ENCODE data around the gene TMEM171. TPM values are rescaled to one million over a fixed set of nuclear protein-coding genes. Genes with fewer than 3 reads are reported as not detected.

The TMEM171 gene
- total RNA-seq, 1 experiment from 2014 or later: 2.1 TPM

- no peaks in the 10 kb centered on the region for H3K27me3 ChIP-seq (ENCODE audit: control insufficient read depth, insufficient read depth, low read length)
- intact Hi-C loops (cut with micrococcal nuclease; ENCODE audit: unreplicated experiment): no loop called here
Measured at GRCh38 chr5:73172951-73173350, 52.6 kb downstream of the TMEM171 start, which contains the start of gene TMEM174. TSS of gene TMEM174 (plus strand) at chr5:73173193. CDS start at chr5:73173244, 51 bp downstream.

GRCh38 chr5:73174100-73174815, 53.9 kb downstream of the TMEM171 start:
- intact Hi-C loops (cut with micrococcal nuclease; ENCODE audit: unreplicated experiment): no loop called here

More at GRCh38 chr5:73172951-73173350, 52.6 kb downstream of the TMEM171 start, which contains the start of gene TMEM174:
- no peak for ATAC-seq
- in situ Hi-C loops (cut with HindIII; ENCODE audit: low pct_unique_long_range_greater_than_20kb, low sequenced_read_pairs): no loop called here
- H3K36me3 ChIP-seq (ENCODE audit: control insufficient read depth, insufficient read depth, low read length): no peaks in the 10 kb centered on the region
- POLR2A ChIA-PET: no interaction called here
- H3K4me3 ChIP-seq (ENCODE audit: low read depth in 2 of 2, low read length in 2 of 2): no peak within 1 kb of the TSS
- BruUV-seq (replicated peaks): no TSS peak
- CTCF ChIA-PET: no interaction called here
- H3K4me1 ChIP-seq (ENCODE audit: control insufficient read depth, insufficient read depth, low read length): no peaks in the 10 kb centered on the region
- DNase-seq (ENCODE audit: low read depth, low spot score): no peak
- no peaks in the 10 kb centered on the region for H3K9me3 ChIP-seq (ENCODE audit: control insufficient read depth, insufficient read depth, low read depth, low read length)
- TF ChIP-seq POLR2AphosphoS5 (IDR thresholded peaks at IDR 0.05; ENCODE audit: low read depth, low read length) (no peak), TCF7L2 (IDR thresholded peaks at IDR 0.05; ENCODE audit: low read depth, low read length) (no peak), SIN3A (IDR thresholded peaks at IDR 0.05; ENCODE audit: borderline replicate concordance, insufficient read depth, low read depth, low read length) (no peak), CTCF (IDR thresholded peaks at IDR 0.05) (no peak)
- TF ChIP-seq, protein P1, sequence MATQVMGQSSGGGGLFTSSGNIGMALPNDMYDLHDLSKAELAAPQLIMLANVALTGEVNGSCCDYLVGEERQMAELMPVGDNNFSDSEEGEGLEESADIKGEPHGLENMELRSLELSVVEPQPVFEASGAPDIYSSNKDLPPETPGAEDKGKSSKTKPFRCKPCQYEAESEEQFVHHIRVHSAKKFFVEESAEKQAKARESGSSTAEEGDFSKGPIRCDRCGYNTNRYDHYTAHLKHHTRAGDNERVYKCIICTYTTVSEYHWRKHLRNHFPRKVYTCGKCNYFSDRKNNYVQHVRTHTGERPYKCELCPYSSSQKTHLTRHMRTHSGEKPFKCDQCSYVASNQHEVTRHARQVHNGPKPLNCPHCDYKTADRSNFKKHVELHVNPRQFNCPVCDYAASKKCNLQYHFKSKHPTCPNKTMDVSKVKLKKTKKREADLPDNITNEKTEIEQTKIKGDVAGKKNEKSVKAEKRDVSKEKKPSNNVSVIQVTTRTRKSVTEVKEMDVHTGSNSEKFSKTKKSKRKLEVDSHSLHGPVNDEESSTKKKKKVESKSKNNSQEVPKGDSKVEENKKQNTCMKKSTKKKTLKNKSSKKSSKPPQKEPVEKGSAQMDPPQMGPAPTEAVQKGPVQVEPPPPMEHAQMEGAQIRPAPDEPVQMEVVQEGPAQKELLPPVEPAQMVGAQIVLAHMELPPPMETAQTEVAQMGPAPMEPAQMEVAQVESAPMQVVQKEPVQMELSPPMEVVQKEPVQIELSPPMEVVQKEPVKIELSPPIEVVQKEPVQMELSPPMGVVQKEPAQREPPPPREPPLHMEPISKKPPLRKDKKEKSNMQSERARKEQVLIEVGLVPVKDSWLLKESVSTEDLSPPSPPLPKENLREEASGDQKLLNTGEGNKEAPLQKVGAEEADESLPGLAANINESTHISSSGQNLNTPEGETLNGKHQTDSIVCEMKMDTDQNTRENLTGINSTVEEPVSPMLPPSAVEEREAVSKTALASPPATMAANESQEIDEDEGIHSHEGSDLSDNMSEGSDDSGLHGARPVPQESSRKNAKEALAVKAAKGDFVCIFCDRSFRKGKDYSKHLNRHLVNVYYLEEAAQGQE (IDR thresholded peaks at IDR 0.05; ENCODE audit: insufficient read depth in 1 of 2, low read depth in 2 of 2, low read length in 1 of 2): no peak
- H3K27ac ChIP-seq (ENCODE audit: low read length): no peak within 1 kb of the TSS

More at GRCh38 chr5:73174100-73174815, 53.9 kb downstream of the TMEM171 start:
- Histone ChIP-seq H3K9me3 (ENCODE audit: control insufficient read depth, insufficient read depth, low read depth, low read length) (no peaks in the 10 kb centered on the region), H3K36me3 (ENCODE audit: control insufficient read depth, insufficient read depth, low read length) (no peaks in the 10 kb centered on the region), H3K27me3 (ENCODE audit: control insufficient read depth, insufficient read depth, low read length) (no peaks in the 10 kb centered on the region), H3K4me1 (ENCODE audit: control insufficient read depth, insufficient read depth, low read length) (no peaks in the 10 kb centered on the region), H3K27ac (ENCODE audit: low read length) (no peak overlapping the region), H3K4me3 (ENCODE audit: low read depth in 2 of 2, low read length in 2 of 2) (no peak overlapping the region)
- ChIA-PET CTCF (no interaction called here), POLR2A (no interaction called here)
- no peak for DNase-seq (ENCODE audit: low read depth, low spot score)
- no TSS peak for BruUV-seq (replicated peaks)
- no peak for ATAC-seq
- TF ChIP-seq SIN3A (IDR thresholded peaks at IDR 0.05; ENCODE audit: borderline replicate concordance, insufficient read depth, low read depth, low read length): no peak
- TF ChIP-seq, protein P1 (IDR thresholded peaks at IDR 0.05; ENCODE audit: insufficient read depth in 1 of 2, low read depth in 2 of 2, low read length in 1 of 2): no peak
- no peak for TF ChIP-seq TCF7L2 (IDR thresholded peaks at IDR 0.05; ENCODE audit: low read depth, low read length)
- no peak for TF ChIP-seq POLR2AphosphoS5 (IDR thresholded peaks at IDR 0.05; ENCODE audit: low read depth, low read length)
- no peak for TF ChIP-seq CTCF (IDR thresholded peaks at IDR 0.05)
- in situ Hi-C loops (cut with HindIII; ENCODE audit: low pct_unique_long_range_greater_than_20kb, low sequenced_read_pairs): no loop called here
